ENCODE results near the gene CTSH. TPM values are rescaled to one million over a fixed set of nuclear protein-coding genes. Genes with fewer than 3 reads are reported as not detected.

CTSH gene
- total RNA-seq, 1 donor from 2014 or later, result 112 TPM

DNA sequence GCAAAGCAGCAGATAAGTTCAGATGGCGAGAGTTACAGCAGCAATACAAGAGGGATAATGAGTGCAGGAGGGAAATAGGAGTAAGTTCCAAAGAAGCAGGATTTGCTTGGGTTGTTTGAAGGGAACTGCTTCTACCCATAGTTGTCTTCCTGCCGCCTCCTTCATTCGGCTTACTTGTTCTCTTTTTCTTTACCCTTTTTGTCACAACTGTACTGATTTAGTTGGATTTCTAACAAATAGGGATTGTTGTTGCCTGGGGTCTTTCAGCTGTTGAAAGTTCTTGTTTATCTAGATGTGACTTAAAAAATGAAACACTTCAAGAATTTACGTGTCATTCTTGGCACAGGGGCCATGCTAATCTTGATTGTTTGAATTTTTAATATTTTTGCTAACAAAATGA is 46.3 kb downstream of the CTSH start:
- TF ChIP-seq, protein P1, sequence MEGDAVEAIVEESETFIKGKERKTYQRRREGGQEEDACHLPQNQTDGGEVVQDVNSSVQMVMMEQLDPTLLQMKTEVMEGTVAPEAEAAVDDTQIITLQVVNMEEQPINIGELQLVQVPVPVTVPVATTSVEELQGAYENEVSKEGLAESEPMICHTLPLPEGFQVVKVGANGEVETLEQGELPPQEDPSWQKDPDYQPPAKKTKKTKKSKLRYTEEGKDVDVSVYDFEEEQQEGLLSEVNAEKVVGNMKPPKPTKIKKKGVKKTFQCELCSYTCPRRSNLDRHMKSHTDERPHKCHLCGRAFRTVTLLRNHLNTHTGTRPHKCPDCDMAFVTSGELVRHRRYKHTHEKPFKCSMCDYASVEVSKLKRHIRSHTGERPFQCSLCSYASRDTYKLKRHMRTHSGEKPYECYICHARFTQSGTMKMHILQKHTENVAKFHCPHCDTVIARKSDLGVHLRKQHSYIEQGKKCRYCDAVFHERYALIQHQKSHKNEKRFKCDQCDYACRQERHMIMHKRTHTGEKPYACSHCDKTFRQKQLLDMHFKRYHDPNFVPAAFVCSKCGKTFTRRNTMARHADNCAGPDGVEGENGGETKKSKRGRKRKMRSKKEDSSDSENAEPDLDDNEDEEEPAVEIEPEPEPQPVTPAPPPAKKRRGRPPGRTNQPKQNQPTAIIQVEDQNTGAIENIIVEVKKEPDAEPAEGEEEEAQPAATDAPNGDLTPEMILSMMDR (IDR thresholded peaks at IDR 0.05), result no peak
- intact Hi-C loops (cut with DNase I), result no loop called here
- no peak overlapping the region for H3K27ac ChIP-seq
- H3K36me3 ChIP-seq, result peaks cover 83 to 99% of the 10 kb centered on the region in 2 donors
- H3K27me3 ChIP-seq, result no peaks in the 10 kb centered on the region
- no peak for DNase-seq (ENCODE audit: low spot score in 2 of 2)
- H3K4me1 ChIP-seq, result peaks cover 0 to 7% of the 10 kb centered on the region in 2 donors
- no peak overlapping the region for H3K4me3 ChIP-seq
- H3K9me3 ChIP-seq, result no peaks in the 10 kb centered on the region

DNA sequence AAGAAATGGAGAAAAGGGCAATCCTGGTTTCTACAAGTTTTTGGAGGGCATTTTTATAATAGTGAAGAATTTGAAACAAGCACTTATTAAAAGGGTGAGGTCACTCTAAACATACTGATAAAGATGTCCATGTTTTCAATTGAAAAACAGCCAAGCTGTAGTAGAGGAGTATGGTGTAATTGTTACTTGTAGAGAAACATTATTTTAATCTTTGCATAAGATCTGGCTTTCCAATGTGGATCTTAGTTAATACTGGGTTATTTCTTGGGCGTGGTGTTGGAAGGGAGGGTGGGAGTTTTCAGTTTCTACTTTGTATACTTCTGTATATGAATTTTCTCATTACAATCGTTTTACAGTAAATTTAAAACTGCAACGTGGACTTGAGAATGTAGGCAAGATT is 49.4 kb downstream of the CTSH start:
- DNase-seq (ENCODE audit: low spot score in 2 of 2), result no peak
- no peaks in the 10 kb centered on the region for H3K4me1 ChIP-seq
- TF ChIP-seq, protein P1 (IDR thresholded peaks at IDR 0.05), result no peak
- H3K36me3 ChIP-seq, result peaks cover 79 to 99% of the 10 kb centered on the region in 2 donors
- no peak overlapping the region for H3K4me3 ChIP-seq
- no peaks in the 10 kb centered on the region for H3K9me3 ChIP-seq
- no peak overlapping the region for H3K27ac ChIP-seq
- intact Hi-C loops (cut with DNase I), result no loop called here
- no peaks in the 10 kb centered on the region for H3K27me3 ChIP-seq

DNA sequence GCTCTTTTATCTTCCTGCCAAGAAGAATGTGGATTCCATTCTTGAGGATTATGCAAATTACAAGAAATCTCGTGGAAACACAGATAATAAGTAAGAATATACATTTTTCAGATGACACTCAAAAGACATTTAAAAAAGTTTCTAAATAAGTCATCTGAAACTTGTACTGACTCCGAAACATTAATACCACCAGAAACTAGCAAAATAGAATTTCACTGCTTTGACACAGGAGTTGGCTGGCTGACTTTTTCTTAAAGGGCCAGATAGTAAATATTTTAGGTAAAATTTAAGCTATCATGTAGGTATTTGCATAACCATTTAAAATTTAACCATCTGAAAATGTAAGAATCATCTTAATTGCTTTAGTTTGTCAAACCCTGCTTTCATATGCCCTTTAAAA is 51.3 kb downstream of the CTSH start:
- intact Hi-C loops (cut with DNase I), result no loop called here
- no peak overlapping the region for H3K27ac ChIP-seq
- H3K27me3 ChIP-seq, result no peaks in the 10 kb centered on the region
- peaks cover 73 to 88% of the 10 kb centered on the region in 2 donors for H3K36me3 ChIP-seq
- TF ChIP-seq, protein P1 (IDR thresholded peaks at IDR 0.05), result no peak
- no peak for DNase-seq (ENCODE audit: low spot score in 2 of 2)
- H3K4me3 ChIP-seq, result no peak overlapping the region
- H3K9me3 ChIP-seq, result no peaks in the 10 kb centered on the region
- no peaks in the 10 kb centered on the region for H3K4me1 ChIP-seq

DNA sequence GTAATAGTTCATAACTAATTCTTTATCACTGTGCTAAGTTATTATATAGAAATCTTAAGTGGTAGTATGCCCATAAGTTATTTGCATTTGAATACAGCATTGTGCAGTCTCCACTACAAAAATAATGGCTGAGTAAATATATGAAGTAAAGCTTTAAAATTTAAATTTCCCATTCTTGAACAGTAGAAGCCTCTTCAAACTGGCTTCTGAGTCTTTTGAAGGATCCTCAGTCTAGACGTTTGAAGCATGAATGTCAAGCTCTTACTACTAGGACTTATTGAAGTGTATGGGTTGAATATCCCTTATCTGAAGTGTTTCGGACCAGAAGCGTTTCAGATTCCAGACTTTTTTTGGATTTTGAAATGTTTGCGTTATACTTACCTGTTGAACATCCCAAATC is 55.8 kb downstream of the CTSH start:
- Histone ChIP-seq H3K36me3 (peaks cover 56 to 75% of the 10 kb centered on the region in 2 donors), H3K27me3 (no peaks in the 10 kb centered on the region), H3K9me3 (no peaks in the 10 kb centered on the region), H3K27ac (no peak overlapping the region), H3K4me3 (no peak overlapping the region), H3K4me1 (peaks cover 0 to 6% of the 10 kb centered on the region in 2 donors)
- TF ChIP-seq, protein P1 (IDR thresholded peaks at IDR 0.05), result no peak
- DNase-seq (ENCODE audit: low spot score in 2 of 2), result no peak
- intact Hi-C loops (cut with DNase I), result no loop called here

DNA sequence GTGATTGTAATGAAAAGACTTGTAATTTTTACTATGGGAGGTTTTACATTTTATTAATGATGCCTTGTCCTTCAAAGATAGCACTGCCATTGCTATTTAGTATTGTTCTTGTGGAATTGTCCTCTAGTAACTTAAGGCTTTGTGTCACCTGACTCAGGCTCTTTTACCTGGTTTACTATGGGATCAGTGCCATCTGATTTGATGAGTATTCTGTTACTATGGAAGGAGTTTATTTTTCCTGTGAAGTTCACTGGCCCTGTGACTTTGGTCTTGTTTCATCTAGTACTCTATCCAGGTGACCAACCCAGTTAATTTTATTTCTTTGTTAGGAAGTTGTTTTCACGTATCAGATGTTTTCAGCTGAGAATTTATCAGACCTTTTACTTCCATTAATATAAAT is 63.2 kb downstream of the CTSH start:
- H3K36me3 ChIP-seq, result peaks cover 8 to 46% of the 10 kb centered on the region in 2 donors

More for the DNA sequence above, 63.2 kb downstream of the CTSH start:
- Histone ChIP-seq H3K9me3 (no peaks in the 10 kb centered on the region), H3K27me3 (no peaks in the 10 kb centered on the region), H3K4me3 (no peak overlapping the region), H3K27ac (no peak overlapping the region), H3K4me1 (peaks cover 5 to 60% of the 10 kb centered on the region in 2 donors)
- DNase-seq (ENCODE audit: low spot score in 2 of 2), result no peak
- intact Hi-C loops (cut with DNase I), result no loop called here
- TF ChIP-seq, protein P1 (IDR thresholded peaks at IDR 0.05), result no peak
